HUES48 (cell line): Measurements from ENCODE around the gene SMIM12.

Source experiments
- H3K27ac ChIP-seq: one replicate; pipeline ENCODE4 v1.7.0; 2013; ENCODE audit warnings: low read depth, low read length, inconsistent platforms
- H3K27me3 ChIP-seq: 2 replicates; pipeline ENCODE4 v1.6.1; 2013; ENCODE audit warnings: mild to moderate bottlenecking, low read length; ENCODE audit not compliant: control insufficient read depth, insufficient read depth
- H3K36me3 ChIP-seq: 2 replicates; pipeline ENCODE4 v1.6.1; 2013; ENCODE audit warnings: low read length; ENCODE audit not compliant: control insufficient read depth, insufficient read depth
- H3K4me1 ChIP-seq: 2 replicates; pipeline ENCODE4 v1.6.1; 2013; ENCODE audit warnings: mild to moderate bottlenecking, low read length; ENCODE audit not compliant: control insufficient read depth, insufficient read depth
- H3K4me3 ChIP-seq: 2 replicates; pipeline ENCODE4 v1.5.1; 2013; ENCODE audit warnings: mild to moderate bottlenecking, low read depth, low read length
- H3K9ac ChIP-seq: 2 replicates; pipeline ENCODE4 v1.6.1; 2013; ENCODE audit warnings: mild to moderate bottlenecking, low read depth, low read length, moderate library complexity
- H3K9me3 ChIP-seq: 2 replicates; pipeline ENCODE4 v1.6.1; 2013; ENCODE audit warnings: low read length; ENCODE audit not compliant: control insufficient read depth, insufficient read depth

The SMIM12 gene

GRCh38 chr1:34899471-34899870, 39.9 kb upstream of the SMIM12 start:
- no peak overlapping the region for H3K9ac ChIP-seq
- H3K27me3 ChIP-seq = no peaks in the 10 kb centered on the region

GRCh38 chr1:34898330-34898761, 38.8 kb upstream of the SMIM12 start:
- no peaks in the 10 kb centered on the region for H3K36me3 ChIP-seq
- no peak overlapping the region for H3K4me3 ChIP-seq
- no peak overlapping the region for H3K9ac ChIP-seq
- H3K27ac ChIP-seq = no peak overlapping the region
- H3K9me3 ChIP-seq = no peaks in the 10 kb centered on the region
- H3K4me1 ChIP-seq = no peaks in the 10 kb centered on the region
- H3K27me3 ChIP-seq = no peaks in the 10 kb centered on the region

More at GRCh38 chr1:34899471-34899870, 39.9 kb upstream of the SMIM12 start:
- Histone ChIP-seq H3K27ac (no peak overlapping the region), H3K4me1 (no peaks in the 10 kb centered on the region), H3K9me3 (no peaks in the 10 kb centered on the region), H3K36me3 (no peaks in the 10 kb centered on the region), H3K4me3 (no peak overlapping the region)

- Histone ChIP-seq H3K27me3 (no peaks in the 10 kb centered on the region), H3K4me3 (no peak overlapping the region), H3K36me3 (no peaks in the 10 kb centered on the region), H3K27ac (no peak overlapping the region), H3K9me3 (peaks cover 7% of the 10 kb centered on the region; the same call in 1 of the 2 replicates), H3K9ac (no peak overlapping the region), H3K4me1 (no peaks in the 10 kb centered on the region)
Observed at GRCh38 chr1:34896612-34897011, 37.1 kb upstream of the SMIM12 start.

GRCh38 chr1:34889705-34890104, 30.2 kb upstream of the SMIM12 start:
- H3K27ac ChIP-seq = no peak overlapping the region
- H3K4me1 ChIP-seq = no peaks in the 10 kb centered on the region
- no peak overlapping the region for H3K9ac ChIP-seq
- H3K9me3 ChIP-seq = peaks cover 7% of the 10 kb centered on the region; the same call in 1 of the 2 replicates
- no peaks in the 10 kb centered on the region for H3K36me3 ChIP-seq
- H3K4me3 ChIP-seq = no peak overlapping the region
- H3K27me3 ChIP-seq = peaks cover 29% of the 10 kb centered on the region

- no peaks in the 10 kb centered on the region for H3K4me1 ChIP-seq
- H3K4me3 ChIP-seq = no peak overlapping the region
- H3K36me3 ChIP-seq = no peaks in the 10 kb centered on the region
- no peak overlapping the region for H3K27ac ChIP-seq
- peaks cover 7% of the 10 kb centered on the region; the same call in 1 of the 2 replicates for H3K9me3 ChIP-seq
- H3K9ac ChIP-seq = no peak overlapping the region
- peaks cover 40% of the 10 kb centered on the region for H3K27me3 ChIP-seq
Observed at GRCh38 chr1:34887593-34887992, 28.0 kb upstream of the SMIM12 start.

GRCh38 chr1:34885405-34886247, 26.1 kb upstream of the SMIM12 start:
- Histone ChIP-seq H3K9me3 (no peaks in the 10 kb centered on the region), H3K4me3 (peak overlapping the region; percentile 67), H3K9ac (peak overlapping the region; percentile 45), H3K27ac (no peak overlapping the region), H3K36me3 (no peaks in the 10 kb centered on the region), H3K27me3 (peaks cover 40% of the 10 kb centered on the region), H3K4me1 (no peaks in the 10 kb centered on the region)

- peak overlapping the region; percentile 67 for H3K4me3 ChIP-seq
- H3K9ac ChIP-seq = no peak overlapping the region
- H3K9me3 ChIP-seq = no peaks in the 10 kb centered on the region
- no peaks in the 10 kb centered on the region for H3K36me3 ChIP-seq
- no peaks in the 10 kb centered on the region for H3K4me1 ChIP-seq
- H3K27me3 ChIP-seq = peaks cover 40% of the 10 kb centered on the region
- H3K27ac ChIP-seq = no peak overlapping the region
Observed at GRCh38 chr1:34884961-34885360, 25.4 kb upstream of the SMIM12 start.

- Histone ChIP-seq H3K9ac (no peak overlapping the region), H3K4me3 (peak overlapping the region; percentile 67; the same call in 1 of the 2 replicates)
Observed at GRCh38 chr1:34884536-34884935, 25.0 kb upstream of the SMIM12 start.

GRCh38 chr1:34879230-34879629, 19.7 kb upstream of the SMIM12 start:
- Histone ChIP-seq H3K9me3 (no peaks in the 10 kb centered on the region), H3K4me3 (no peak overlapping the region), H3K27ac (no peak overlapping the region), H3K36me3 (no peaks in the 10 kb centered on the region), H3K4me1 (no peaks in the 10 kb centered on the region; the same call in 1 of the 2 replicates), H3K27me3 (peaks cover 6% of the 10 kb centered on the region), H3K9ac (no peak overlapping the region)

More at GRCh38 chr1:34884536-34884935, 25.0 kb upstream of the SMIM12 start:
- Histone ChIP-seq H3K9me3 (no peaks in the 10 kb centered on the region), H3K36me3 (no peaks in the 10 kb centered on the region), H3K4me1 (no peaks in the 10 kb centered on the region), H3K27ac (no peak overlapping the region), H3K27me3 (peaks cover 40% of the 10 kb centered on the region)

GRCh38 chr1:34876406-34876805, 16.9 kb upstream of the SMIM12 start:
- Histone ChIP-seq H3K9ac (no peak overlapping the region), H3K27ac (no peak overlapping the region), H3K4me3 (no peak overlapping the region), H3K36me3 (no peaks in the 10 kb centered on the region), H3K27me3 (no peaks in the 10 kb centered on the region), H3K4me1 (no peaks in the 10 kb centered on the region; the same call in 1 of the 2 replicates), H3K9me3 (no peaks in the 10 kb centered on the region)

- H3K27me3 ChIP-seq = no peaks in the 10 kb centered on the region
- H3K4me1 ChIP-seq = no peaks in the 10 kb centered on the region; the same call in 1 of the 2 replicates
- no peaks in the 10 kb centered on the region for H3K9me3 ChIP-seq
- H3K9ac ChIP-seq = no peak overlapping the region
- no peak overlapping the region for H3K4me3 ChIP-seq
- no peak overlapping the region for H3K27ac ChIP-seq
- H3K36me3 ChIP-seq = no peaks in the 10 kb centered on the region
Observed at GRCh38 chr1:34874296-34874952, 14.9 kb upstream of the SMIM12 start.
